HepG2 (cell line): ENCODE results near the gene ITGA6. TPM values are rescaled to one million over a fixed set of nuclear protein-coding genes. Genes with fewer than 3 reads are reported as not detected.
A peak's percentile ranks its signal among the peaks of the same experiment; 100 is the strongest.

Experiments
- AHR ChIP-seq: IDR thresholded peaks from 2 replicates; pipeline ENCODE4 v1.6.1; 2018; ENCODE audit warnings: missing genetic modification reagents, missing compliant biosample characterization
- MLX ChIP-seq: IDR thresholded peaks from 2 replicates; pipeline ENCODE4 v1.6.1; 2016
- ONECUT2 ChIP-seq: sonication (generic); formaldehyde crosslinking; IDR thresholded peaks from 2 replicates; pipeline ENCODE4 v1.4.0; 2020; ENCODE audit warnings: missing genetic modification reagents
- SNRNP70 ChIP-seq: fragments of 200-400 bp; formaldehyde crosslinking; IDR thresholded peaks from 2 replicates; pipeline ENCODE4 v1.6.1; 2017; ENCODE audit warnings: mild to moderate bottlenecking, low read depth, low read length, moderate library complexity
- ZBTB40 ChIP-seq, 2 experiments: fragments of 450-650 bp in 1 of 2; sonication (generic) in 1 of 2; formaldehyde crosslinking in 1 of 2; IDR thresholded peaks; 2 replicates each; pipeline versions ENCODE4 v1.6.1 to v1.8.0; 2016 to 2022; ENCODE audit warnings: antibody characterized with exemption in 1 of 2, mild to moderate bottlenecking in 1 of 2, missing genetic modification reagents in 1 of 2
- ZNF205 ChIP-seq: IDR thresholded peaks from 2 replicates; pipeline ENCODE4 v1.6.1; 2018; ENCODE audit warnings: missing biosample characterization, missing genetic modification reagents
- ZNF235 ChIP-seq: sonication (generic); formaldehyde crosslinking; IDR thresholded peaks from 2 replicates; pipeline ENCODE4 v1.8.1; 2023; ENCODE audit warnings: mild to moderate bottlenecking, missing genetic modification reagents, borderline replicate concordance
- polyA plus RNA-seq, 8 experiments: library from polyadenylated mRNA; depleted of rRNA in 3 of 8; stranded (reverse) in 7 of 8; unstranded in 1 of 8; fragments of >200 nt; fragmentation: Illumina TruSeq in 4 of 8; extraction: Trizol in 4 of 8; gene quantifications; 2 replicates each; pipeline versions ENCODE4 v1.2.1 to v1.2.3, GENCODE V29; 2011 to 2016; ENCODE audit warnings: low read depth in 4 of 8, missing spikeins in 1 of 8, mixed read lengths in 1 of 8; ENCODE audit not compliant: insufficient read depth in 1 of 8
- total RNA-seq, 5 experiments: library from RNA; depleted of rRNA; stranded (reverse); fragments of >200 nt; fragmentation: Illumina TruSeq; extraction: Trizol; gene quantifications; 2 replicates each; pipeline ENCODE4 v1.2.3, GENCODE V29; 2016; ENCODE audit warnings: low read depth in 1 of 5

ITGA6 gene
- total and polyA plus RNA-seq, 2 of the 13 experiments (the other 11 are each of a cell fraction or from before 2014, with no cell fraction given) = 24.0 to 92.5 TPM

GRCh38 chr2:172462373-172462848, 35.0 kb downstream of the ITGA6 start (continued):
- TF ChIP-seq ZBTB40 (IDR thresholded peaks at IDR 0.05) (no peak), ZBTB40 (CRISPR knock-in tag; IDR thresholded peaks at IDR 0.05) (no peak), AHR (CRISPR knock-in tag) (no peak), ZNF205 (0 out of 2 replicates have a peak, but pooled peaks have one; percentile 24), MLX (0 out of 2 replicates have a peak, but pooled peaks have one; percentile 16), ZNF235 (no peak), SNRNP70 (no peak), ONECUT2 (CRISPR knock-in tag) (no peak)
